Measurements from ENCODE around the gene NAALADL2. TPM values are rescaled to one million over a fixed set of nuclear protein-coding genes. Genes with fewer than 3 reads are reported as not detected.
"Not testable (repeated sequence)": the region's sequence is repeated elsewhere in the genome, so short reads cannot be mapped to it uniquely, and the experiment has no call there.

Gene NAALADL2
- total RNA-seq, 4 donors from 2014 or later, result 7.0 to 34.7 (median 18.4) TPM

GRCh38 chr3:175270198-175270837 is 411.2 kb downstream of the NAALADL2 start:
- Histone ChIP-seq H3K4me3 (no peak overlapping the region), H3K36me3 (no peaks in the 10 kb centered on the region), H3K9me3 (no peaks in the 10 kb centered on the region), H3K27me3 (no peaks in the 10 kb centered on the region), H3K27ac (no peak overlapping the region), H3K4me1 (no peaks in the 10 kb centered on the region)
- no peak for DNase-seq
- TF ChIP-seq CTCF (IDR thresholded peaks at IDR 0.05), result no peak
- no peak for TF ChIP-seq POLR2A (IDR thresholded peaks at IDR 0.05)

GRCh38 chr3:175270866-175271265 is 411.7 kb downstream of the NAALADL2 start:
- no peak overlapping the region for H3K4me3 ChIP-seq
- no peaks in the 10 kb centered on the region for H3K4me1 ChIP-seq
- DNase-seq, result no peak
- no peak overlapping the region for H3K27ac ChIP-seq
- H3K9me3 ChIP-seq, result no peaks in the 10 kb centered on the region
- H3K36me3 ChIP-seq, result no peaks in the 10 kb centered on the region
- TF ChIP-seq CTCF (IDR thresholded peaks at IDR 0.05) (no peak), POLR2A (IDR thresholded peaks at IDR 0.05) (no peak)
- no peaks in the 10 kb centered on the region for H3K27me3 ChIP-seq

GRCh38 chr3:175271465-175271864 is 412.3 kb downstream of the NAALADL2 start:
- DNase-seq, H3K36me3 ChIP-seq, H3K27ac ChIP-seq, H3K27me3 ChIP-seq, H3K4me3 ChIP-seq, H3K9me3 ChIP-seq, H3K4me1 ChIP-seq: not testable (repeated sequence)

- Histone ChIP-seq H3K27me3 (no peaks in the 10 kb centered on the region), H3K4me1 (no peaks in the 10 kb centered on the region), H3K9me3 (no peaks in the 10 kb centered on the region), H3K4me3 (no peak overlapping the region), H3K36me3 (no peaks in the 10 kb centered on the region), H3K27ac (no peak overlapping the region)
- DNase-seq, result no peak
- TF ChIP-seq POLR2A (IDR thresholded peaks at IDR 0.05) (no peak), CTCF (IDR thresholded peaks at IDR 0.05) (no peak)
These were observed 413.3 kb downstream of the NAALADL2 start for GRCh38 chr3:175272392-175272791.

- no peak overlapping the region for H3K27ac ChIP-seq
- no peak for TF ChIP-seq POLR2A (IDR thresholded peaks at IDR 0.05)
- no peak for TF ChIP-seq CTCF (IDR thresholded peaks at IDR 0.05)
- no peaks in the 10 kb centered on the region for H3K9me3 ChIP-seq
- no peaks in the 10 kb centered on the region for H3K4me1 ChIP-seq
- no peak overlapping the region for H3K4me3 ChIP-seq
- no peaks in the 10 kb centered on the region for H3K27me3 ChIP-seq
- H3K36me3 ChIP-seq, result no peaks in the 10 kb centered on the region
- no peak for DNase-seq
These were observed 414.4 kb downstream of the NAALADL2 start for GRCh38 chr3:175273573-175273972.

- H3K27me3 ChIP-seq, result no peaks in the 10 kb centered on the region
These were observed 414.9 kb downstream of the NAALADL2 start for GRCh38 chr3:175274056-175274455.

More at GRCh38 chr3:175274056-175274455, 414.9 kb downstream of the NAALADL2 start:
- DNase-seq, result no peak
- no peaks in the 10 kb centered on the region for H3K9me3 ChIP-seq
- H3K36me3 ChIP-seq, result no peaks in the 10 kb centered on the region
- no peaks in the 10 kb centered on the region for H3K4me1 ChIP-seq
- TF ChIP-seq CTCF (IDR thresholded peaks at IDR 0.05), result no peak
- no peak for TF ChIP-seq POLR2A (IDR thresholded peaks at IDR 0.05)
- H3K27ac ChIP-seq, result no peak overlapping the region
- H3K4me3 ChIP-seq, result no peak overlapping the region
